Measurements from ENCODE around the gene FRMPD3. TPM values are rescaled to one million over a fixed set of nuclear protein-coding genes. Genes with fewer than 3 reads are reported as not detected.

Gene FRMPD3
- total RNA-seq, 2 donors from 2014 or later, result 0.92 TPM; not detected in 1

DNA sequence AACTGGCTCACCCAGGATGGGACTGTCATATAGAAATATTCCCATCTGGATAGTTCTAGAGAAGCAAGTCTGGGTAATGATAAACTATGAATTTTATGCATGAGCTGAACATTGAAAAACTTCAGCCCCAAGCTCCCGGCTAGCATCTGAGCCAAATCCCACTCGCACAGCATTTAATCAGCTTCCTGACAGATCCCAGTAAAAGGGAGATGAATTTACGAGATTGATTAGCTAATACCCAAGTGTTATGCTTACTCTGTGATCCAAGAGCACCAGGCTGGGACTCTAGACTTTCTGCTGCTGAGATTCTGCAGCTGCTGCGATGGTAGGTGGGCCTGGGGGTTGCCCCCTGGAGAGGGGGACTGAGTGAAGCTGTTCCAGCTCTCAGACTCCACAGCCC lies 28.0 kb downstream of the FRMPD3 start:
- H3K36me3 ChIP-seq, result no peaks in the 10 kb centered on the region
- ATAC-seq (ENCODE audit: insufficient number of reproducible peaks, low FRiP score, low read depth) (no peak), DNase-seq (ENCODE audit: low spot score) (no peak)
- no peak overlapping the region for H3K4me3 ChIP-seq
- H3K9me3 ChIP-seq, result no peaks in the 10 kb centered on the region
- no peak overlapping the region for H3K27ac ChIP-seq
- TF ChIP-seq, protein P1, sequence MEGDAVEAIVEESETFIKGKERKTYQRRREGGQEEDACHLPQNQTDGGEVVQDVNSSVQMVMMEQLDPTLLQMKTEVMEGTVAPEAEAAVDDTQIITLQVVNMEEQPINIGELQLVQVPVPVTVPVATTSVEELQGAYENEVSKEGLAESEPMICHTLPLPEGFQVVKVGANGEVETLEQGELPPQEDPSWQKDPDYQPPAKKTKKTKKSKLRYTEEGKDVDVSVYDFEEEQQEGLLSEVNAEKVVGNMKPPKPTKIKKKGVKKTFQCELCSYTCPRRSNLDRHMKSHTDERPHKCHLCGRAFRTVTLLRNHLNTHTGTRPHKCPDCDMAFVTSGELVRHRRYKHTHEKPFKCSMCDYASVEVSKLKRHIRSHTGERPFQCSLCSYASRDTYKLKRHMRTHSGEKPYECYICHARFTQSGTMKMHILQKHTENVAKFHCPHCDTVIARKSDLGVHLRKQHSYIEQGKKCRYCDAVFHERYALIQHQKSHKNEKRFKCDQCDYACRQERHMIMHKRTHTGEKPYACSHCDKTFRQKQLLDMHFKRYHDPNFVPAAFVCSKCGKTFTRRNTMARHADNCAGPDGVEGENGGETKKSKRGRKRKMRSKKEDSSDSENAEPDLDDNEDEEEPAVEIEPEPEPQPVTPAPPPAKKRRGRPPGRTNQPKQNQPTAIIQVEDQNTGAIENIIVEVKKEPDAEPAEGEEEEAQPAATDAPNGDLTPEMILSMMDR (IDR thresholded peaks at IDR 0.05), result no peak
- no peaks in the 10 kb centered on the region for H3K4me1 ChIP-seq (ENCODE audit: control insufficient read depth in 1 of 2, low read depth in 2 of 2)
- H3K27me3 ChIP-seq (replicated peaks; ENCODE audit: insufficient read depth), result no peaks in the 10 kb centered on the region

DNA sequence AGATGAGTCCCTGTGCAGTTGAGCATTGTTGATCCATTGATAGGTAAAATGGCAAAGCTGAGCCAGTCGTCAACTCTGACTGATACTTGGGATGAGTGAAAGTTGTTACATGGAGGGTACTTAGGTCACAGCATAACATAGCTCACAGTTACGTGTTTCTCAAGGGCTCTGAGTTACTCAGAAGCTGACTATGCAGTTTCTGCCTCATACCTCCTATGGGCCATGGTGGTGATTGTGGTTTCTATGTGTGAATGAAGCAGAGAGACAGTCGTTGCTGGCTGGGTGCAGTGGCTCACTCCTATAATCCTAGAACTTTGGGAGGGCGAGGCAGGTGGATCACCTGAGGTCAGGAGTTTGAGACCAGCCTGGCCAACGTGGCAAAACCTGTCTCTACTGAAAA lies 30.8 kb downstream of the FRMPD3 start:
- no peaks in the 10 kb centered on the region for H3K4me1 ChIP-seq (ENCODE audit: control insufficient read depth in 1 of 2, low read depth in 2 of 2)
- ATAC-seq (ENCODE audit: insufficient number of reproducible peaks, low FRiP score, low read depth), result no peak

DNA sequence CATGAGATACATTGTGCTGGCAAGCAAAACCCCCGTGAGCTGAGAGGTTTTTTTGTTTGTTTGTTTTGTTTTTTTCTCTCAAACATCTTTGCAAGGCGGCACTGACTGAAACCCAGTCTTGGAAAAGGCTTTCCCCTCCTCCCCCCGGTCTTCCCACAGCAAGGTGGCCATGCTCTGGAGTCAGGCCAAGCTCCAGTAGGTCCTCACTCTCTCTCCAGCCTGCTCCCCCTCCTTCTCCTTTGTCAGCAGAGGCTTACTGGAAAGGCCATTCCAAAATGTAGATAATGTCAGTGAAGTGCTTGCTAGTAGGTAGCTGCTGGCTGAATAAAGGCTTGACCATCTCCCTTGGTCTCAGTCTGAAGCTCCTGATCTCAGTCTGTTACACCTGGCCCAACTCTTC lies 32.6 kb downstream of the FRMPD3 start:
- no peaks in the 10 kb centered on the region for H3K27me3 ChIP-seq (replicated peaks; ENCODE audit: insufficient read depth)
- no peak for DNase-seq (ENCODE audit: low spot score)

More for the DNA sequence above, 30.8 kb downstream of the FRMPD3 start:
- Histone ChIP-seq H3K27me3 (replicated peaks; ENCODE audit: insufficient read depth) (no peaks in the 10 kb centered on the region), H3K27ac (no peak overlapping the region), H3K4me3 (no peak overlapping the region), H3K36me3 (no peaks in the 10 kb centered on the region), H3K9me3 (no peaks in the 10 kb centered on the region)
- DNase-seq (ENCODE audit: low spot score), result no peak
- TF ChIP-seq, protein P1 (IDR thresholded peaks at IDR 0.05), result no peak

DNA sequence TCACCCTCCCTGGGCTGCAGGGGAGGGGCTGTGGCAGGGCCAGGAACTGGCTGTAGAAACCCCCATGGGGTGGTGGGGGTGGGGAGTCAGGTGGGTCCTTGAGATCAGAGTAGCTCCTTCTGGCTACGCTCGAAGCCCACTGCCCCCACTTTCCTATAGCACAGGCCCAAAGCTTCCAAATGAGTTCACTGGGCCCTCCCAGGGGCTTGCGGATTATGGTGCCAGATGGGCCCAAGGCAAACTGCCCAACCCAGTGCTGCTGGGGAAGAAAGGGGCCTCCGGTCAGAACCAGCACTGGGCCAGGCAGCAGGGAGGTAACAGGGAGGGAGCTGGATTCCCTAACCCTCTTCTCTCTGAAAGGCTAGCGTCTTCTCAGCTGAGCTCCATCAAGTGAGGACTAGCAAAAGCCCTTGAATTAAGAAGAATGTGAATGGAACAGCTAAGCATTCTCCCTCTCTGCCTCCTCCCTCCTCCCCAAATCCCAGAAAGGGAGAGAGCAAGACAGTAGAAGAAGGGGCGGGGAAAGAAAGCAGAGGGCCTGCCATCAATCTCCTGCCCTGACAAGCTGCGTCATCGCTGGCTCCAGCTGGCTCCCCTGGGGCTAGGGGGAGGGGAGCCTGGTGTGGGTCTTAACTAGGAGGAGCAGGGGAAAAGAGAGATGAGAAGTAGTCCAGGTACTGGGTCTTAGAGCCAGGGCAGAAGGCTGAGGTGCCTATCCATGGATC lies 34.7 kb downstream of the FRMPD3 start:
- Histone ChIP-seq H3K9me3 (no peaks in the 10 kb centered on the region), H3K36me3 (no peaks in the 10 kb centered on the region), H3K4me3 (no peak overlapping the region), H3K27me3 (replicated peaks; ENCODE audit: insufficient read depth) (no peaks in the 10 kb centered on the region), H3K4me1 (ENCODE audit: control insufficient read depth in 1 of 2, low read depth in 2 of 2) (no peaks in the 10 kb centered on the region), H3K27ac (no peak overlapping the region)
- TF ChIP-seq, protein P1 (IDR thresholded peaks at IDR 0.05), result no peak
- no peak for ATAC-seq (ENCODE audit: insufficient number of reproducible peaks, low FRiP score, low read depth)
- DNase-seq (ENCODE audit: low spot score), result no peak

More for the DNA sequence above, 32.6 kb downstream of the FRMPD3 start:
- no peak overlapping the region for H3K27ac ChIP-seq
- H3K4me1 ChIP-seq (ENCODE audit: control insufficient read depth in 1 of 2, low read depth in 2 of 2), result no peaks in the 10 kb centered on the region
- no peak for ATAC-seq (ENCODE audit: insufficient number of reproducible peaks, low FRiP score, low read depth)
- no peaks in the 10 kb centered on the region for H3K9me3 ChIP-seq
- TF ChIP-seq, protein P1 (IDR thresholded peaks at IDR 0.05), result no peak
- no peaks in the 10 kb centered on the region for H3K36me3 ChIP-seq
- no peak overlapping the region for H3K4me3 ChIP-seq

DNA sequence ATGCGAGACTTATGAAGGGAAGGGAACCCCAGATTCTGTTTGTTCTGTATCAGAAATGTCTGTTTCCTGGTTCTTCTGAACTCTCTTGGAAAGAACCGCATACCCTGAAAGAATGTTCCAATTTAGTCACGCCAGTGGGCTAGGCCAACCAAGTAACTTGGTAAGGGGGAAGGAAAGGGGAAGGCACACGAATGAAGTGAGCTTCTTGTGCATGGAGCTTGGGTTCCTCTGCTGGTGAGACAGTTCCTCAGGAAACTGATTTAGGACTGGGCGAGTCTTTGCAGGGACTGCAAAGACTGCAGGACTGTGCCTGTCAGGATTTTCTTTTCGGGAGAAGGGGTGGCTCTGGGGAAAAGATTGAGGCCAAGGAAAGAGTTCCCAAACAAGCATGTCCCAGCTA lies 35.6 kb downstream of the FRMPD3 start:
- no peaks in the 10 kb centered on the region for H3K9me3 ChIP-seq
- no peaks in the 10 kb centered on the region for H3K4me1 ChIP-seq (ENCODE audit: control insufficient read depth in 1 of 2, low read depth in 2 of 2)
- no peaks in the 10 kb centered on the region for H3K36me3 ChIP-seq
- no peak overlapping the region for H3K27ac ChIP-seq
- TF ChIP-seq, protein P1 (IDR thresholded peaks at IDR 0.05), result no peak
- no peak overlapping the region for H3K4me3 ChIP-seq
- H3K27me3 ChIP-seq (replicated peaks; ENCODE audit: insufficient read depth), result no peaks in the 10 kb centered on the region
- DNase-seq (ENCODE audit: low spot score) (no peak), ATAC-seq (ENCODE audit: insufficient number of reproducible peaks, low FRiP score, low read depth) (no peak)

All from thoracic aorta (tissue), 2 donors.